HEK293 (cell line): ENCODE measurements around the gene CFAP43.

Experiments used
- CTCF ChIA-PET: fragments of 350-600 bp; formaldehyde crosslinking; extraction: SDS; loops from one replicate; lab custom pipeline; 2021; ENCODE audit warnings: antibody characterized with exemption; lab: Yijun Ruan, JAX
- POLR2A ChIA-PET: fragments of 300-600 bp; formaldehyde crosslinking; extraction: SDS; loops from one replicate; lab custom pipeline; 2020; ENCODE audit warnings: antibody characterized with exemption, inconsistent platforms; lab: Yijun Ruan, JAX
- H3K27ac ChIP-seq: fragments of 200-500 bp; sonication (Bioruptor generic); 2 replicates; pipeline ENCODE4 v1.5.1; 2014; ENCODE audit warnings: low read depth, low read length, control low read depth, inconsistent platforms; ENCODE audit errors: extremely low read depth
- H3K36me3 ChIP-seq, 2 experiments: fragments of 200-500 bp in 1 of 2; sonication (Bioruptor generic) in 1 of 2; 1 replicate in 1 of 2; 2 replicates in 1 of 2; pipeline ENCODE4 v1.5.1; 2014 to 2017; ENCODE audit warnings: inconsistent platforms in 2 of 2, low read length in 2 of 2; ENCODE audit not compliant: control insufficient read depth in 2 of 2, insufficient read depth in 1 of 2
- H3K4me1 ChIP-seq: fragments of 200-500 bp; sonication (Bioruptor generic); 2 replicates; pipeline ENCODE4 v1.5.1; 2014; ENCODE audit warnings: mild to moderate bottlenecking, low read length, inconsistent platforms; ENCODE audit not compliant: control insufficient read depth, insufficient read depth
- H3K4me3 ChIP-seq: 2 replicates; pipeline ENCODE4 v1.5.1; 2011; ENCODE audit warnings: low read depth, mild to moderate bottlenecking, control low read depth, low read length, moderate library complexity
- H3K9me3 ChIP-seq: fragments of 200-500 bp; sonication (Bioruptor generic); 2 replicates; pipeline ENCODE4 v1.5.1; 2014; ENCODE audit warnings: low read depth, low read length, inconsistent platforms; ENCODE audit not compliant: control insufficient read depth, insufficient read depth
- EGR2 ChIP-seq: fragments of 450-650 bp; formaldehyde crosslinking; IDR thresholded peaks from 2 replicates; pipeline ENCODE4 v1.5.1; 2016; ENCODE audit warnings: low read depth, missing biosample characterization, missing genetic modification characterization
- PBX3 ChIP-seq: sonication (generic); formaldehyde crosslinking; IDR thresholded peaks from 2 replicates; pipeline ENCODE4 v1.8.1; 2022; ENCODE audit warnings: mild to moderate bottlenecking, moderate library complexity, missing genetic modification reagents
- SALL2 ChIP-seq: fragments of 450-650 bp; formaldehyde crosslinking; IDR thresholded peaks from 2 replicates; pipeline ENCODE4 v1.5.0; 2017; ENCODE audit warnings: missing biosample characterization, mild to moderate bottlenecking, missing genetic modification characterization, borderline replicate concordance
- WT1 ChIP-seq: fragments of 450-650 bp; formaldehyde crosslinking; IDR thresholded peaks from 2 replicates; pipeline ENCODE4 v1.5.1; 2016; ENCODE audit warnings: missing biosample characterization, missing genetic modification characterization
- ZNF138 ChIP-seq: fragments of 450-650 bp; formaldehyde crosslinking; IDR thresholded peaks from 2 replicates; pipeline ENCODE4 v1.5.1; 2016; ENCODE audit warnings: missing biosample characterization, missing genetic modification characterization, borderline replicate concordance
- ZNF146 ChIP-seq: fragments of 450-650 bp; formaldehyde crosslinking; IDR thresholded peaks from 2 replicates; pipeline ENCODE4 v1.5.1; 2016; ENCODE audit warnings: missing biosample characterization, missing genetic modification characterization
- ZNF174 ChIP-seq: fragments of 450-650 bp; formaldehyde crosslinking; IDR thresholded peaks from 2 replicates; pipeline ENCODE4 v1.5.0; 2017; ENCODE audit warnings: missing biosample characterization, mild to moderate bottlenecking, missing genetic modification characterization
- ZNF24 ChIP-seq: fragments of 450-650 bp; formaldehyde crosslinking; IDR thresholded peaks from 2 replicates; pipeline ENCODE4 v1.5.1; 2016; ENCODE audit warnings: missing biosample characterization, missing genetic modification characterization
- ZNF274 ChIP-seq, 2 experiments: fragments of 200-500 bp in 1 of 2; fragments of 450-650 bp in 1 of 2; sonication (Bioruptor generic) in 1 of 2; formaldehyde crosslinking in 1 of 2; IDR thresholded peaks; 2 replicates each; pipeline versions ENCODE4 v1.5.1 to v1.6.1; 2014 to 2016; ENCODE audit warnings: borderline replicate concordance in 1 of 2, inconsistent platforms in 1 of 2, low read length in 1 of 2, missing biosample characterization in 1 of 2, missing genetic modification characterization in 1 of 2
- ZNF280D ChIP-seq: fragments of 450-650 bp; formaldehyde crosslinking; IDR thresholded peaks from 2 replicates; pipeline ENCODE4 v1.5.1; 2016; ENCODE audit warnings: missing biosample characterization, missing genetic modification characterization
- ZNF423 ChIP-seq: fragments of 450-650 bp; formaldehyde crosslinking; IDR thresholded peaks from 2 replicates; pipeline ENCODE4 v1.5.1; 2016; ENCODE audit warnings: missing biosample characterization, missing genetic modification characterization
- ZNF510 ChIP-seq: fragments of 450-650 bp; formaldehyde crosslinking; IDR thresholded peaks from 2 replicates; pipeline ENCODE4 v1.5.1; 2018; ENCODE audit warnings: mild to moderate bottlenecking, missing genetic modification characterization, missing biosample characterization; ENCODE audit not compliant: insufficient replicate concordance
- ZNF529 ChIP-seq: fragments of 450-650 bp; formaldehyde crosslinking; IDR thresholded peaks from 2 replicates; pipeline ENCODE4 v1.5.1; 2017; ENCODE audit warnings: missing genetic modification characterization, missing biosample characterization; ENCODE audit not compliant: insufficient replicate concordance
- ZNF560 ChIP-seq: fragments of 450-650 bp; formaldehyde crosslinking; IDR thresholded peaks from 2 replicates; pipeline ENCODE4 v1.5.1; 2017; ENCODE audit warnings: missing biosample characterization, missing genetic modification characterization, borderline replicate concordance
- ZNF561 ChIP-seq: fragments of 450-650 bp; IDR thresholded peaks from 2 replicates; pipeline ENCODE4 v1.5.1; 2018; ENCODE audit warnings: missing biosample characterization, missing genetic modification characterization, borderline replicate concordance
- ZNF571 ChIP-seq: fragments of 450-650 bp; formaldehyde crosslinking; IDR thresholded peaks from 2 replicates; pipeline ENCODE4 v1.5.0; 2017; ENCODE audit warnings: missing biosample characterization, missing genetic modification characterization
- ZNF626 ChIP-seq: fragments of 450-650 bp; sonication (Bioruptor Pico); formaldehyde crosslinking; IDR thresholded peaks from 2 replicates; pipeline ENCODE4 v1.5.1; 2018; ENCODE audit warnings: missing biosample characterization, missing genetic modification characterization, inconsistent platforms
- ZNF639 ChIP-seq: fragments of 450-650 bp; formaldehyde crosslinking; IDR thresholded peaks from 2 replicates; pipeline ENCODE4 v1.5.1; 2016; ENCODE audit warnings: missing biosample characterization, missing genetic modification characterization
- ZNF658 ChIP-seq: fragments of 450-650 bp; formaldehyde crosslinking; IDR thresholded peaks from 2 replicates; pipeline ENCODE4; 2016; ENCODE audit warnings: missing biosample characterization, missing genetic modification characterization
- ZNF677 ChIP-seq: fragments of 450-650 bp; IDR thresholded peaks from 2 replicates; pipeline ENCODE4 v1.5.0; 2018; ENCODE audit warnings: missing biosample characterization, mild to moderate bottlenecking, missing genetic modification characterization, moderate library complexity
- ZSCAN18 ChIP-seq: fragments of 450-650 bp; formaldehyde crosslinking; IDR thresholded peaks from 2 replicates; pipeline ENCODE4 v1.5.1; 2016; ENCODE audit warnings: missing biosample characterization, missing genetic modification characterization
- TF ChIP-seq, protein P1 (sequence below): fragments of 450-650 bp; formaldehyde crosslinking; IDR thresholded peaks from 2 replicates; pipeline ENCODE4 v1.5.1; 2016; ENCODE audit warnings: missing biosample characterization, missing genetic modification characterization

Gene CFAP43

DNA sequence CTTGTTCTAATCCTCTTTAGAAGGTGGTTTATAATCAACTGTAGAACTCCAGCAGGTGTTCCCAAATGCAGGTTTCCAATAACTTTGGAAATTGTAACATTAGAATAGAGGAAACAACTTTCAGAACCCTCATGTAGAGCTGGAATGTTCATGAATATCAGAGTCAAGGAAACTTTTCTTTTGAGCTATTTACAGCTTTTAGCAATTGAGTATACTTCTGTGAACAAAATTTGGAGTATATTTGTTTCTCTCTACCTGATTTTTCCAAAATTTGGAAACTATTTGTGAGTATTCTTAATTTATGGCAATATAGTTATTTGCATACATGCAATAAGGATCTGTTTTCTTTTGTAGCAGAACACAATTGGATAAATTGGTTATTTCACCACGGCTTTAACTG is 2.8 kb upstream of the CFAP43 start (continued):
- TF ChIP-seq, protein P1, sequence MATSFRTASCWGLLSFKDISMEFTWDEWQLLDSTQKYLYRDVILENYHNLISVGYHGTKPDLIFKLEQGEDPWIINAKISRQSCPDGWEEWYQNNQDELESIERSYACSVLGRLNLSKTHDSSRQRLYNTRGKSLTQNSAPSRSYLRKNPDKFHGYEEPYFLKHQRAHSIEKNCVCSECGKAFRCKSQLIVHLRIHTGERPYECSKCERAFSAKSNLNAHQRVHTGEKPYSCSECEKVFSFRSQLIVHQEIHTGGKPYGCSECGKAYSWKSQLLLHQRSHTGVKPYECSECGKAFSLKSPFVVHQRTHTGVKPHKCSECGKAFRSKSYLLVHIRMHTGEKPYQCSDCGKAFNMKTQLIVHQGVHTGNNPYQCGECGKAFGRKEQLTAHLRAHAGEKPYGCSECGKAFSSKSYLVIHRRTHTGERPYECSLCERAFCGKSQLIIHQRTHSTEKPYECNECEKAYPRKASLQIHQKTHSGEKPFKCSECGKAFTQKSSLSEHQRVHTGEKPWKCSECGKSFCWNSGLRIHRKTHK (tag by site-specific recombination) = peak; percentile 61
- TF ChIP-seq PBX3 (CRISPR knock-in tag) (no peak), ZNF529 (tag by site-specific recombination) (peak; percentile 78), ZNF560 (no peak), ZNF639 (0 out of 2 replicates have a peak, but pooled peaks have one; percentile 34), ZNF626 (tag by site-specific recombination) (0 out of 2 replicates have a peak, but pooled peaks have one; percentile 64)

DNA sequence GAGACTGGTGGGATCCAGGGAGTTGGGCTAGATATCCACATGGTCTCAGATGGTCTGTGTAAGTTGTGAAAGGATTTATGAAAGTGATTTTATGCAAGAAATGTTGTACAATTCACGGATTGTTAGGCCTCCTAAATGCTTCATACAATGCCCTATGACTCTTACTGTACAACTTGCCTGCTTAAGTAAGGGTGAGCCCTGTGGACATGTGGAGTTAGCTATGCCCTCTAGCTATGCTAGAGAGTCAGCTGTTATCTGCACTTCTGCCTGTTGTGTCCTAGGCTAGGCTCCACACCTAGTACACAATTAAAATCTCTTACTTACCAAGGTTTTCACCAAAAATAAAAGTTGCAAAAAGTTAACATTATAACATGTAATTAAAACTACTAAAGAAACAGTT is 1.7 kb upstream of the CFAP43 start:
- POLR2A ChIA-PET = no interaction called here
- TF ChIP-seq ZNF571 (tag by site-specific recombination) = no peak
- TF ChIP-seq ZNF24 (tag by site-specific recombination) = no peak
- no peak for TF ChIP-seq ZNF561
- no peak for TF ChIP-seq WT1 (tag by site-specific recombination)
- TF ChIP-seq ZSCAN18 (tag by site-specific recombination) = no peak
- TF ChIP-seq ZNF560 = no peak
- no peak for TF ChIP-seq ZNF274 (IDR thresholded peaks at IDR 0.05; ENCODE audit: low read length)
- TF ChIP-seq ZNF274 (tag by site-specific recombination; IDR thresholded peaks at IDR 0.05; ENCODE audit: borderline replicate concordance) = no peak
- no peak for TF ChIP-seq ZNF280D (tag by site-specific recombination)
- TF ChIP-seq ZNF677 (tag by site-specific recombination) = no peak
- no peak for TF ChIP-seq ZNF174 (tag by site-specific recombination)
- TF ChIP-seq ZNF639 = no peak
- TF ChIP-seq ZNF138 = no peak
- no peak for TF ChIP-seq EGR2 (tag by site-specific recombination)
- TF ChIP-seq ZNF510 (tag by site-specific recombination) = no peak
- TF ChIP-seq ZNF658 = no peak
- TF ChIP-seq ZNF146 (tag by site-specific recombination) = no peak
- TF ChIP-seq ZNF423 = no peak
- TF ChIP-seq SALL2 (tag by site-specific recombination) = no peak
- TF ChIP-seq, all 188 proteins: peak for 0
- H3K36me3 ChIP-seq = no peaks in the 10 kb centered on the region
- H3K9me3 ChIP-seq = no peaks in the 10 kb centered on the region
- no peak overlapping the region for H3K4me3 ChIP-seq
- H3K4me1 ChIP-seq = no peaks in the 10 kb centered on the region
- CTCF ChIA-PET = interaction anchor here (1.1 to 2.2 kb wide), 2 partner anchors 20 to 41 kb away, joined by 3 to 9 read pairs; no protein-coding TSS in a partner anchor
- no peak overlapping the region for H3K27ac ChIP-seq
